ENCODE results near the gene SLC39A1. TPM values are rescaled to one million over a fixed set of nuclear protein-coding genes. Genes with fewer than 3 reads are reported as not detected.
A peak's percentile ranks its signal among the peaks of the same experiment; 100 is the strongest.

SLC39A1 gene
- total RNA-seq, 4 donors from 2014 or later: 81.0 to 157 (median 92.4) TPM

DNA sequence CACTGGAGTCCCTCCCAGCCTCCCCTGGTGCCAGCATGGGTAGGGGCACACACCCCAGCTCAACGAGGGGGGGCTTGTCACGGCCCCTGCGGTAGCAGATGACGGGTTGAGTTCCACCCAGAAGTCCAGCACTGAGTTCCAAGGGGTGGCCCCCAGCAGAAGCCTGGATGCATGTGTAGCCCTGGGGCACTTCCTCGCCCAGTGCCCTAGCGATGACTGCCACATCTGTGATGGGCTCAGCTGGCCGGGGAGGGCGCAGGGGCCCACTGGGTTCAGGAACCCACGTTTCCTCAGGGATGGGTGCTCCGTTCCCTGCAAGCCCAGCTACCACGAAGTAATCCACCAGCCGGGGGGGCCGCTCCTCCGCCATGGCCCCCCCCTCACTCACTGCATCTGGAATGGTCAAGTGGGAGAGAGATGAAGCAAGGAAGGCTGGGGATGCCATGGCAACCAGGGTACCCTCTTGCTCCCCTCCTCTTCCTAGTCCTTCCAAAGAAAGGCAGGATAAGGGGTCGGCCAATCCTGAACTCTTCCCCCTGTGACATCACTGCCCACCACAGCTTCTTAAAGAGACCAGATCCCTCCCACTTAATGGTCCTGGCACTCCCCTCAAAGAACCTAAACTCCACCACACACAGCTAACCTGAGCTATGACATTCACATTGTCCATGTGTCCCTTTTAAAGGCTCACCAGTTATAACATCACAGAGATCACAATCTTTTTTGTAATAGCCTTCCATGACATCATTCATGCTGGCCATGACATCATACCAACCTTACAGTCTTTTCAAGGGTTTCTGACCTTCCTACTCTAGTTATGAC, 19.1 kb downstream of the SLC39A1 start:
- H3K27me3 ChIP-seq: no peaks in the 10 kb centered on the region
- TF ChIP-seq CTCF (IDR thresholded peaks at IDR 0.05) (no peak), EP300 (IDR thresholded peaks at IDR 0.05) (no peak), POLR2A (IDR thresholded peaks at IDR 0.05) (no peak)
- H3K4me3 ChIP-seq: peak overlapping the region in 2 of 4 donors; percentile 65 to 94
- H3K4me1 ChIP-seq: peaks cover 0 to 29% (median 14%) of the 10 kb centered on the region in 4 donors
- no peaks in the 10 kb centered on the region for H3K9me3 ChIP-seq
- 74 to 75% methylated on average over 11 to 15 of the region's 15 CpGs for WGBS, 2 donors
- DNase-seq (ENCODE audit: low spot score in 2 of 2): no peak
- H3K36me3 ChIP-seq: peaks cover 3 to 57% (median 11%) of the 10 kb centered on the region in 3 donors
- H3K27ac ChIP-seq: peak overlapping the region; percentile 91 to 99 (median 96)

DNA sequence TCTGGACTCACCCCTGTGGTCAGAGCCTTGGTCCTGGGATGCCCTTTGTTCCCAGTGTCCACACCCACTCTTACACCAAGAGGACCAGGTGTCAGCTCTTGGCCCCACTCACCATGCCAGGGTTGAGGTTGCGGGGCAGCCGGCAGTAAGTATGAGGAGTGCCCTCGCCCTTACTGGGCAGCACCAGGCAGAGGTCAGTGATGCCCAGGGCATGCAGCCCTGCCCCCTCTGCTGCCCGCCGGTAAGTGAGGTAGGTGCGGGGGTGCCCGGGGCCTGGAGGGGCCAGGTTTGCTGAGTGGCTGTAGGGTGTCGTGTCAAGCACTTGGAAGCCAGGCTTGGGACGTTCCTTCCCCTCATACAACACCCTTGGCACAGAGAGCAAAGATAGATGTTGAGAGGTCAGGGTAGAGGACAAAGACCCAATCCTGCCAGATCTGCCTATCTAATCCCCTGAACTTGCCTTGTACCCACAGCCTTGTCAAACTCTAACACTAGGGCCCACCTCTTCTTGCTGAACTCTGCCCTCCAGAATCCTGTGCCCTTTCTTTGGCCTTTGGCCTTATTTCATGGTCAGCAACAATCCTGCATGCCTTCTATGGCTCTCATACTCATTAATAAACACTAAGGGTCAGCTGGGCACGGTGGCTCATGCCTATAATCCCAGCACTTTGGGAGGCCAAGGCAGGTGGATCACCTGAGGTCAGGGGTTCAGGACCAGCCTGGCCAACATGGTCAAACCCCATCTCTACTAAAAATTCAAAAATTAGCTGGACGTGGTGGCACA, 20.4 kb downstream of the SLC39A1 start:
- Histone ChIP-seq H3K4me3 (no peak overlapping the region), H3K27me3 (no peaks in the 10 kb centered on the region), H3K27ac (no peak overlapping the region), H3K4me1 (peaks cover 0 to 29% (median 14%) of the 10 kb centered on the region in 4 donors), H3K36me3 (peaks cover 3 to 57% (median 9%) of the 10 kb centered on the region in 3 donors), H3K9me3 (no peaks in the 10 kb centered on the region)
- TF ChIP-seq POLR2A (IDR thresholded peaks at IDR 0.05) (no peak), EP300 (IDR thresholded peaks at IDR 0.05) (no peak), CTCF (IDR thresholded peaks at IDR 0.05) (no peak)
- 83 to 85% methylated on average over 11 of the region's 11 CpGs for WGBS, 2 donors
- DNase-seq (ENCODE audit: low spot score in 2 of 2): no peak

GRCh38 chr1:153941826-153942725, 21.3 kb downstream of the SLC39A1 start:
- Histone ChIP-seq H3K4me3 (no peak overlapping the region), H3K27ac (no peak overlapping the region), H3K36me3 (peaks cover 3 to 60% (median 15%) of the 10 kb centered on the region in 3 donors), H3K9me3 (no peaks in the 10 kb centered on the region), H3K27me3 (no peaks in the 10 kb centered on the region), H3K4me1 (peaks cover 0 to 26% (median 14%) of the 10 kb centered on the region in 4 donors)
- TF ChIP-seq POLR2A (IDR thresholded peaks at IDR 0.05) (no peak), CTCF (IDR thresholded peaks at IDR 0.05) (no peak), EP300 (IDR thresholded peaks at IDR 0.05) (no peak)
- DNase-seq (ENCODE audit: low spot score in 2 of 2): no peak
- 93 to 94% methylated on average over 31 of the region's 34 CpGs for WGBS, 2 donors

DNA sequence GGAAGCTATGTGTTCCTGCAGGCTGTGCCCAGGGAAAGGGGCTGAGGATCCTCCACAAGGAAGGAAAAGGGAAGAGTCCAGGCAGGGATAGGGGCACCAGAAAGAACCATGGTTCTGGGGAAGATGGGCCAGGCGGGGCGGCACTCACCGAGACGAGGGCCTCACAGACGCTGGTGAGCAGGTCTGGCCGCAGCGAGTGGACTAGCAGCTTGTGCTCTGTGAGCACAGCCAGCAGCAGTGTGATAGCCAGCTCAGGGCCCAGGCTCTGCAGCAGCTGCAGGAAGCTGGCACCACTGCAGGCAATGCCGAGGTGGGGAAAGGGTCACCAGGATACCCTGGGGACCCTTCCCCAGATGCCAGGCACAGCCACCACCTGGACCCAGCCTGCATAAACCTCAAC, 22.6 kb downstream of the SLC39A1 start:
- no peak overlapping the region for H3K4me3 ChIP-seq
- no peaks in the 10 kb centered on the region for H3K27me3 ChIP-seq
- H3K27ac ChIP-seq: no peak overlapping the region
- no peaks in the 10 kb centered on the region for H3K9me3 ChIP-seq
- DNase-seq (ENCODE audit: low spot score in 2 of 2): no peak
- no peak for TF ChIP-seq POLR2A (IDR thresholded peaks at IDR 0.05)
- no peak for TF ChIP-seq CTCF (IDR thresholded peaks at IDR 0.05)
- no peak for TF ChIP-seq EP300 (IDR thresholded peaks at IDR 0.05)
- H3K36me3 ChIP-seq: peaks cover 8 to 73% (median 28%) of the 10 kb centered on the region in 3 donors
- H3K4me1 ChIP-seq: peaks cover 0 to 21% (median 10%) of the 10 kb centered on the region in 4 donors
- WGBS, 2 donors: 87% methylated on average over 8 of the region's 8 CpGs

All from tibial nerve (tissue), 4 donors.